Endothelial cell of umbilical vein (primary cell): ENCODE data around the gene NLRP6. TPM values are rescaled to one million over a fixed set of nuclear protein-coding genes. Genes with fewer than 3 reads are reported as not detected.

Experiments
- BruUV-seq: library from RNA; stranded (reverse); fragments of 400-500 nt; replicated peaks from 2 replicates; lab custom pipeline; 2021; lab: Mats Ljungman, UMichigan
- CTCF ChIA-PET: fragments of 300-600, 350-600 bp; sonication (Branson Sonifier 250); formaldehyde crosslinking; loops from one replicate; lab custom pipeline; 2021; ENCODE audit warnings: antibody characterized with exemption, inconsistent platforms; lab: Charles Lee
- POLR2A ChIA-PET: fragments of 300-600, 350-600 bp; sonication (Branson Sonifier 250); formaldehyde crosslinking; loops from one replicate; lab custom pipeline; 2021; ENCODE audit warnings: antibody characterized with exemption, inconsistent platforms; lab: Charles Lee
- DNase-seq: peaks from one replicate; pipeline ENCODE4 v3.0.0-alpha.2; 2011; ENCODE audit warnings: low read depth, low spot score
- FAIRE-seq: peaks from 2 replicates; lab custom pipeline; 2011; peaks lifted over from hg19 to GRCh38; lab: Jason Lieb, UNC
- H2AFZ ChIP-seq: 2 replicates; pipeline ENCODE4 v1.6.0; 2012; ENCODE audit warnings: low read depth, low read length, control low read depth, inconsistent platforms
- H3K27ac ChIP-seq: 2 replicates; pipeline ENCODE4 v1.5.1; 2011; ENCODE audit warnings: low read depth, mild to moderate bottlenecking, control low read depth, low read length, moderate library complexity; ENCODE audit not compliant: insufficient read depth
- H3K27me3 ChIP-seq, 2 experiments: 2 replicates each; pipeline versions ENCODE4 v1.6.0 to v1.6.1; 2011; ENCODE audit warnings: low read length in 2 of 2, mixed read lengths in 1 of 2; ENCODE audit not compliant: control insufficient read depth in 2 of 2, insufficient read depth in 2 of 2
- H3K36me3 ChIP-seq, 2 experiments: 2 replicates in 1 of 2; 3 replicates in 1 of 2; pipeline ENCODE4 v1.5.1; 2011; ENCODE audit warnings: low read length in 2 of 2, mild to moderate bottlenecking in 1 of 2, moderate library complexity in 1 of 2; ENCODE audit not compliant: control insufficient read depth in 2 of 2, insufficient read depth in 2 of 2; ENCODE audit errors: extremely low read depth in 1 of 2
- H3K4me1 ChIP-seq: 3 replicates; pipeline ENCODE4 v1.5.1; 2011; ENCODE audit warnings: mild to moderate bottlenecking, low read length; ENCODE audit not compliant: control insufficient read depth, insufficient read depth; ENCODE audit errors: extremely low read depth
- H3K4me2 ChIP-seq: 2 replicates; pipeline ENCODE4 v1.6.1; 2011; ENCODE audit warnings: low read length, control low read depth, mixed read lengths; ENCODE audit not compliant: insufficient read depth
- H3K4me3 ChIP-seq, 3 experiments: fragments of 200-600 bp in 1 of 3; sonication (generic), shearing (Covaris generic) in 1 of 3; replicated peaks in 1 of 3; 2 replicates each; pipeline ENCODE4 v1.5.1; 2011 to 2016; ENCODE audit warnings: control low read depth in 3 of 3, low read length in 3 of 3, mild to moderate bottlenecking in 2 of 3, inconsistent platforms in 1 of 3, low read depth in 1 of 3, moderate library complexity in 1 of 3; ENCODE audit not compliant: insufficient read depth in 1 of 3
- H3K79me2 ChIP-seq: 2 replicates; pipeline ENCODE4 v1.6.0; 2012; ENCODE audit warnings: low read length, inconsistent platforms; ENCODE audit not compliant: control insufficient read depth, insufficient read depth
- H3K9ac ChIP-seq: replicated peaks from 2 replicates; pipeline ENCODE3; 2011; ENCODE audit warnings: low read length, control low read depth; ENCODE audit not compliant: insufficient read depth; ENCODE audit errors: extremely low read depth
- H3K9me1 ChIP-seq: replicated peaks from 3 replicates; pipeline ENCODE4 v1.6.0; 2011; ENCODE audit warnings: mild to moderate bottlenecking, low read length; ENCODE audit not compliant: control insufficient read depth, insufficient read depth; ENCODE audit errors: extremely low read depth
- H3K9me3 ChIP-seq: replicated peaks from 2 replicates; pipeline ENCODE4 v1.5.1; 2012; ENCODE audit warnings: low read length, inconsistent platforms; ENCODE audit not compliant: control insufficient read depth, insufficient read depth
- H4K20me1 ChIP-seq: replicated peaks from 2 replicates; pipeline ENCODE3; 2011; ENCODE audit warnings: mild to moderate bottlenecking, low read length; ENCODE audit not compliant: control insufficient read depth, insufficient read depth; ENCODE audit errors: extremely low read depth
- CTCF ChIP-seq, 2 donors: IDR thresholded peaks; 1 replicate in 1 of 2; 2 replicates in 1 of 2; pipeline ENCODE4 v1.5.1; 2011; ENCODE audit warnings: low read length in 2 of 2, mild to moderate bottlenecking in 2 of 2, moderate library complexity in 2 of 2, control low read depth in 1 of 2, inconsistent platforms in 1 of 2, low read depth in 1 of 2; ENCODE audit not compliant: insufficient read depth in 1 of 2; ENCODE audit errors: extremely low read depth in 1 of 2
- EZH2 ChIP-seq: IDR thresholded peaks from 2 replicates; pipeline ENCODE4 v1.6.1; 2012; ENCODE audit warnings: borderline replicate concordance, low read depth, mild to moderate bottlenecking, moderate library complexity, low read length, inconsistent platforms; ENCODE audit not compliant: severe bottlenecking
- JUN ChIP-seq: IDR thresholded peaks from 2 replicates; pipeline ENCODE4 v1.6.1; 2011; ENCODE audit warnings: borderline replicate concordance, low read depth; ENCODE audit not compliant: insufficient read length, insufficient read depth
- MAX ChIP-seq: IDR thresholded peaks from 2 replicates; pipeline ENCODE4 v1.6.1; 2011; ENCODE audit not compliant: insufficient read depth, insufficient read length
- MYC ChIP-seq: IDR thresholded peaks from one replicate; pipeline ENCODE4 v1.6.1; 2011; ENCODE audit warnings: mild to moderate bottlenecking, low read depth, low read length
- POLR2A ChIP-seq: IDR thresholded peaks from 2 replicates; pipeline ENCODE4 v1.6.1; 2012; ENCODE audit warnings: low read depth, mild to moderate bottlenecking, control low read depth, low read length
- dilution Hi-C: fragments of 300-500 bp; cut with MboI; formaldehyde crosslinking; loops from one replicate; pipeline ENCODE4 v1.15.0; 2019; ENCODE audit warnings: low sequenced_read_pairs; ENCODE audit not compliant: extremely low pct_ligation_motif_present
- intact Hi-C: fragments of 100-400 bp; cut with micrococcal nuclease; formaldehyde crosslinking; loops from one replicate; pipeline ENCODE4 v1.10.0; 2022
- polyA plus RNA-seq, 4 experiments: library from polyadenylated mRNA; depleted of rRNA in 3 of 4; stranded (reverse) in 3 of 4; unstranded in 1 of 4; fragments of >200 nt; gene quantifications; 2 replicates each; pipeline versions ENCODE4 v1.2.1 to v1.2.3, GENCODE V29; 2011 to 2012; ENCODE audit warnings: missing spikeins in 1 of 4
- total RNA-seq: library from RNA; stranded (reverse); gene quantifications from 2 replicates; pipeline ENCODE4 v1.2.3, GENCODE V29; 2021

Gene NLRP6
- total and polyA plus RNA-seq, 2 donors (not counting 3 experiments of a cell fraction or from before 2014, with no cell fraction given), result not detected

GRCh38 chr11:297586-298405 is 19.6 kb downstream of the NLRP6 start:
- BruUV-seq, result no TSS peak
- H4K20me1 ChIP-seq, result no peaks in the 10 kb centered on the region
- H3K9me1 ChIP-seq, result no peaks in the 10 kb centered on the region
- peaks cover 3 to 8% of the 10 kb centered on the region in 2 experiments for H3K27me3 ChIP-seq
- H3K27ac ChIP-seq, result no peak overlapping the region
- H3K36me3 ChIP-seq, result peaks cover 0 to 8% of the 10 kb centered on the region in 2 experiments
- H3K9me3 ChIP-seq, result no peaks in the 10 kb centered on the region
- no peak for TF ChIP-seq POLR2A
- TF ChIP-seq MYC, result no peak
- no peak for TF ChIP-seq JUN
- TF ChIP-seq EZH2, result no peak
- TF ChIP-seq CTCF (IDR thresholded peaks at IDR 0.05; ENCODE audit: extremely low read depth in 1 of 2, insufficient read depth in 1 of 2, low read depth in 1 of 2, low read length in 2 of 2), result no peak
- TF ChIP-seq MAX, result no peak
- no peak overlapping the region for H2AFZ ChIP-seq
- dilution Hi-C loops (no loop called here), intact Hi-C loops (no loop called here)
- no peaks in the 10 kb centered on the region for H3K4me1 ChIP-seq
- H3K4me3 ChIP-seq, result no peak overlapping the region
- H3K79me2 ChIP-seq, result no peaks in the 10 kb centered on the region
- no peak overlapping the region for H3K4me2 ChIP-seq
- no peak for FAIRE-seq
- ChIA-PET POLR2A (no interaction called here), CTCF (no interaction called here)
- H3K9ac ChIP-seq, result no peak overlapping the region
- no peak for DNase-seq
